ENCODE measurements around the gene PPP1R2. TPM values are rescaled to one million over a fixed set of nuclear protein-coding genes. Genes with fewer than 3 reads are reported as not detected.
"Not testable (repeated sequence)": the region's sequence is repeated elsewhere in the genome, so short reads cannot be mapped to it uniquely, and the experiment has no call there.

The PPP1R2 gene
- total RNA-seq, 2 experiments from 2014 or later: 77.0 to 134 TPM

DNA sequence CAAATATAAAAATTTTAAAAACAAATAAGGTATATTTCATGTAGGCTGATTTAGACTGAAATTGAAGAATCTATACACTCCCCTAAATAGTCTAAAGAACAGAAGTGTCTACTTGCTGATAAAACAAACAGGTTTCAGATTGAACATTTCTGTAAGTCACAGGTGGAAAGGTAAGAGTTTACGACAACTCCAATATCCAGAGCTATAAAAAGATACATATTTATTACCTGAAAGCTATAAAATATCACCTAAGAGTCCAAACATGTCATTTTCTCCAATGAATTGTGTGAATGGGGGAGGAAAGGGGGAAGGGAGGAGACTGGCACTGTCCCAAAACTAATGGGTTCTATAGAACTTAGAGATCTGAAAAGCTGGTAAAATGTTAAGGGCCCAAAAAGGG, 26.1 kb downstream of the PPP1R2 start:
- Mint-ChIP-seq H3K4me1 (peaks cover 37% of the 10 kb centered on the region), H3K4me3 (no peak overlapping the region), H3K36me3 (ENCODE audit: low read depth) (peaks cover 46% of the 10 kb centered on the region), H3K27me3 (no peaks in the 10 kb centered on the region), H3K27ac (no peak overlapping the region), H3K9me3 (ENCODE audit: low read depth) (no peaks in the 10 kb centered on the region)
- ChIA-PET CTCF (interaction anchor here (0.6 to 4.0 kb wide), 5 partner anchors 9 to 393 kb away, joined by 3 to 22 read pairs (median 3); partner anchors contain the start of gene XXYLT1), POLR2A (no interaction called here)
- no peak for ATAC-seq
- intact Hi-C loops (cut with DNase I, micrococcal nuclease): no loop called here
- DNase-seq: no peak

GRCh38 chr3:195514610-195515235, 28.4 kb downstream of the PPP1R2 start:
- H3K4me3 Mint-ChIP-seq; H3K27me3 Mint-ChIP-seq; DNase-seq; H3K9me3 Mint-ChIP-seq (ENCODE audit: low read depth): not testable (repeated sequence)
- Mint-ChIP-seq H3K27ac (peak overlapping the region; percentile 82), H3K4me1 (peaks cover 38% of the 10 kb centered on the region), H3K36me3 (ENCODE audit: low read depth) (peaks cover 55% of the 10 kb centered on the region)
- ChIA-PET CTCF (interaction anchor here (0.6 to 4.0 kb wide), 4 partner anchors 9 to 320 kb away, joined by 3 to 22 read pairs (median 3); partner anchors contain the start of gene XXYLT1), POLR2A (interaction anchor here (0.9 kb wide), 1 partner anchor 244 kb away, joined by 7 read pairs; the partner anchor contains the start of gene XXYLT1)
- ATAC-seq: peak; percentile 96
- intact Hi-C loops (cut with DNase I, micrococcal nuclease): loop anchor here in 1 of 2 experiments (2.0 kb wide), 1 partner anchor 244 kb away; the partner anchor contains the start of gene XXYLT1

DNA sequence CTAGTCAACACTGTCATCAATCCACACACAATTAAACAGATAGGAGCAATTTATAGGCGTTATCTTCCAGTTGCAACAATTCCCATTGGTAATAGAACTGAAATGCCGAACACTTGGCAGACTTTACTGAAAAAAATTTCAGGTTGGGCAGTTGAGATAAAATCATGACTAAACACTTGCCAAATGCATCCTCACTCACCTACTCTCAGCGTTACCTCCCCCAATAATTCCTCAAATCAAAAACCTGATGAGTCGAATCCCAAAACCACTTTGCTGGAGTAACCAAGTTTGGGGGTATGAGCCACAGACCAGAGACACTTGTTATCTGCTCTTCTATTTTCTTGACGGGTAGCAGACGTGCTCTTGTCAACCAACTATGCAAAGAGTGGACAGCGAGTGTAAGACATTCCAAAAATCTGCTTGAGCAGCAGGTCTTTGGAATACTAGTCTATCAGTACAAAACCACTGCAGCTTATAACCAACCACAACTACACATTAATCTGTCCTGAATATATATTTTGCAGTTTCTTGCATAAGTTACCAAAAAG, 30.3 kb downstream of the PPP1R2 start:
- Mint-ChIP-seq H3K36me3 (ENCODE audit: low read depth) (peaks cover 52% of the 10 kb centered on the region), H3K4me3 (no peak overlapping the region), H3K4me1 (peaks cover 46% of the 10 kb centered on the region), H3K27me3 (no peaks in the 10 kb centered on the region), H3K9me3 (ENCODE audit: low read depth) (no peaks in the 10 kb centered on the region), H3K27ac (no peak overlapping the region)
- DNase-seq (no peak), ATAC-seq (no peak)
- POLR2A ChIA-PET: no interaction called here
- intact Hi-C loops (cut with DNase I, micrococcal nuclease): no loop called here
- CTCF ChIA-PET: interaction anchor here (0.8 kb wide), 1 partner anchor 242 kb away, joined by 3 read pairs; the partner anchor contains the start of gene XXYLT1

DNA sequence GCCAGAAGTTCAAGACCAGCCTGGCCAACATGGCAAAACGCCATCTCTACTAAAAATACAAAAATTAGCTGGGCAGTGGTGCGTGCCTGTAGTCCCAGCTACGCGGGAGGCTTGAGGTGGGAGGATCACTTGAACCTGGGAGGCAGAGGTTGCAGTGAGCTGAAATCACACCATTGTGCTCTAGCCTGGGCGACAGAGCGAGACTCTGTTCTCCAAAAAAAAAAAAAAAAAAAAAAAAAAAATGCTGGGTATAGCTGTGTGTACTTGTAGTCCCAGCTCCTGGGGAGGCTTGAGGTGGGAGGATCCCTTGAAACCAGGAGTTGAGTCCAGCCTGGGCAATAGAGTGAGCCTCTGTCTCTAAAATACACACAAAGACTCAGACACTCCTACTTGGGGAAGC, 32.0 kb downstream of the PPP1R2 start:
- no peaks in the 10 kb centered on the region for H3K27me3 Mint-ChIP-seq
- DNase-seq (no peak), ATAC-seq (no peak)
- H3K27ac Mint-ChIP-seq: peak overlapping the region; percentile 2
- intact Hi-C loops (cut with DNase I, micrococcal nuclease): no loop called here
- peaks cover 46% of the 10 kb centered on the region for H3K4me1 Mint-ChIP-seq
- H3K4me3 Mint-ChIP-seq: no peak overlapping the region
- H3K36me3 Mint-ChIP-seq (ENCODE audit: low read depth): peaks cover 44% of the 10 kb centered on the region
- ChIA-PET CTCF (interaction anchor here (1.1 to 2.5 kb wide), 2 partner anchors 238 to 240 kb away, joined by 3 to 7 read pairs; partner anchors contain the start of gene XXYLT1), POLR2A (no interaction called here)
- no peaks in the 10 kb centered on the region for H3K9me3 Mint-ChIP-seq (ENCODE audit: low read depth)

- H3K4me1 Mint-ChIP-seq: peaks cover 22% of the 10 kb centered on the region
- intact Hi-C loops (cut with DNase I, micrococcal nuclease): no loop called here
These were observed 34.9 kb downstream of the PPP1R2 start for GRCh38 chr3:195508185-195508584.

DNA sequence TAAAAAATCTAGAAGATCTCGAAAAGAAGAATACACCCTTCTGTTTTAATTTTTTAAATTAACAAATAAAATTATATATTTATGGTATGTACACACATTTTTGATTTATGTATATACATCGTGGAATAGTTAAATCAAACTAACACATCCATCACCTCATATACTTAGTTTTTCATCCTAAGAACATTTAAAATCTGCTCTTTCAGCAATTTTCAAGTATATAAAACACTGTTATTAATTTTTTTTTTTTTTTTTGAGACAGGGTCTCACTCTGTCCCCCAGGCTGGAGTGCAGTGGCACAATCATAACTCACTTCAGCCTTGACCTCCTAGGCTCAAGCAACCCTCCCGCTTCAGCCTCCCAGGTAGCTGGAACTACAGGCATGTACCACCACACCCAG, 67.5 kb downstream of the PPP1R2 start:
- Mint-ChIP-seq H3K27ac (no peak overlapping the region), H3K4me3 (no peak overlapping the region), H3K9me3 (ENCODE audit: low read depth) (peaks cover 2% of the 10 kb centered on the region), H3K36me3 (ENCODE audit: low read depth) (no peaks in the 10 kb centered on the region), H3K4me1 (no peaks in the 10 kb centered on the region), H3K27me3 (peaks cover 6% of the 10 kb centered on the region)
- POLR2A ChIA-PET: no interaction called here
- intact Hi-C loops (cut with DNase I, micrococcal nuclease): no loop called here
- DNase-seq (no peak), ATAC-seq (no peak)
- CTCF ChIA-PET: no interaction called here

More at GRCh38 chr3:195508185-195508584, 34.9 kb downstream of the PPP1R2 start:
- H3K9me3 Mint-ChIP-seq (ENCODE audit: low read depth): no peaks in the 10 kb centered on the region
- ATAC-seq (no peak), DNase-seq (no peak)
- CTCF ChIA-PET: interaction anchor here (0.6 to 2.9 kb wide), 2 partner anchors 14 to 369 kb away, joined by 3 to 11 read pairs; no protein-coding TSS in a partner anchor
- POLR2A ChIA-PET: interaction anchor here (0.6 kb wide), 1 partner anchor 30 kb away, joined by 3 read pairs; no protein-coding TSS in a partner anchor
- peak overlapping the region; percentile 38 for H3K27ac Mint-ChIP-seq
- H3K36me3 Mint-ChIP-seq (ENCODE audit: low read depth): peaks cover 27% of the 10 kb centered on the region
- no peak overlapping the region for H3K4me3 Mint-ChIP-seq
- H3K27me3 Mint-ChIP-seq: no peaks in the 10 kb centered on the region

DNA sequence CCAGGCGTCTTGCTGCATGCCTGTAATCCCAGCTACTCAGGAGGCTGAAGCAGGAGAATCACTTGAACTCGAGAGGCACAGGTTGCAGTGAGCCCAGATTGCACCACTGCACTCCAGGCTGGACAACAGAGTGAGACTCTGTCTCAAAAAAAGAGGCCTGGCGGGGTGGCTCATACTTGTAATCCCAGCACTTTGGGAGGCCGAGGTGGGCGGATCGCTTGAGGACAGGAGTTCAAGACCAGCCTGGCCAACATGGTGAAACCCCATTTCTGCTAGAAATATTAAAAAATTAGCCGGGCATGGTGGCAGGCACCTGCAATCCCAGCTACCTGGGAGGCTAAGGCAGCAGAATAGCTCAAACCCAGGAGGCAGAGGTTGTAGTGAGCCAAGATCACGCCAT, 68.0 kb downstream of the PPP1R2 start:
- POLR2A ChIA-PET; ATAC-seq; H3K27me3 Mint-ChIP-seq; CTCF ChIA-PET; H3K27ac Mint-ChIP-seq; H3K9me3 Mint-ChIP-seq (ENCODE audit: low read depth); H3K36me3 Mint-ChIP-seq (ENCODE audit: low read depth); DNase-seq; H3K4me1 Mint-ChIP-seq; intact Hi-C loops (cut with DNase I, micrococcal nuclease); H3K4me3 Mint-ChIP-seq: not testable (repeated sequence)

DNA sequence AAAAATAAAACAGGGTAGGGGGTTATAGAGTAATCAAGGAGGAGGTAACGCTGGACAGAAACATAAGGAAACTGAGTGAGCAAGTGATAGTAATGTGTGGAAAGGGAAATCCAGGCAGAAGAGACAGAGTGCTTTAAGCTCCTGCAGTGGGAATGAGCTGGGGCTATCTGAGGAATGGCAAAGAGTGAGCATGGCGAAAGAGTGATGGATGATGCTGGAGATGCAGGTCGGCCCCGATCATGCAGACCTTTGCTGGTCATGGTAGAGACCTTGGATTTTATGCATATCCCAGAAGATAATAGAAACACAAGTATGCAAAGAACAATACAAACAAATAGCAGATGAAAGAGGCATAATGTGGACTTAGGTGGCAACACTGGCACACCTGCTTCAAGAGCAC, 74.3 kb downstream of the PPP1R2 start:
- DNase-seq (no peak), ATAC-seq (no peak)
- Mint-ChIP-seq H3K4me3 (no peak overlapping the region), H3K4me1 (peaks cover 20% of the 10 kb centered on the region), H3K36me3 (ENCODE audit: low read depth) (peaks cover 12% of the 10 kb centered on the region), H3K27me3 (peaks cover 2% of the 10 kb centered on the region), H3K27ac (peak overlapping the region; percentile 84), H3K9me3 (ENCODE audit: low read depth) (peaks cover 16% of the 10 kb centered on the region)
- ChIA-PET CTCF (interaction anchor here (0.8 kb wide), 1 partner anchor 21 kb away, joined by 4 read pairs; no protein-coding TSS in a partner anchor), POLR2A (no interaction called here)
- intact Hi-C loops (cut with DNase I, micrococcal nuclease): no loop called here

GRCh38 chr3:195468391-195468776, 74.7 kb downstream of the PPP1R2 start:
- H3K4me1 Mint-ChIP-seq: peaks cover 20% of the 10 kb centered on the region
- peaks cover 16% of the 10 kb centered on the region for H3K9me3 Mint-ChIP-seq (ENCODE audit: low read depth)
- peak; percentile 44 for DNase-seq
- H3K27me3 Mint-ChIP-seq: peaks cover 2% of the 10 kb centered on the region
- CTCF ChIA-PET: interaction anchor here (0.8 kb wide), 1 partner anchor 21 kb away, joined by 4 read pairs; no protein-coding TSS in a partner anchor
- H3K4me3 Mint-ChIP-seq: no peak overlapping the region
- ATAC-seq: peak; percentile 60
- intact Hi-C loops (cut with DNase I, micrococcal nuclease): no loop called here
- POLR2A ChIA-PET: no interaction called here
- H3K36me3 Mint-ChIP-seq (ENCODE audit: low read depth): peaks cover 12% of the 10 kb centered on the region
- peak overlapping the region; percentile 84 for H3K27ac Mint-ChIP-seq

DNA sequence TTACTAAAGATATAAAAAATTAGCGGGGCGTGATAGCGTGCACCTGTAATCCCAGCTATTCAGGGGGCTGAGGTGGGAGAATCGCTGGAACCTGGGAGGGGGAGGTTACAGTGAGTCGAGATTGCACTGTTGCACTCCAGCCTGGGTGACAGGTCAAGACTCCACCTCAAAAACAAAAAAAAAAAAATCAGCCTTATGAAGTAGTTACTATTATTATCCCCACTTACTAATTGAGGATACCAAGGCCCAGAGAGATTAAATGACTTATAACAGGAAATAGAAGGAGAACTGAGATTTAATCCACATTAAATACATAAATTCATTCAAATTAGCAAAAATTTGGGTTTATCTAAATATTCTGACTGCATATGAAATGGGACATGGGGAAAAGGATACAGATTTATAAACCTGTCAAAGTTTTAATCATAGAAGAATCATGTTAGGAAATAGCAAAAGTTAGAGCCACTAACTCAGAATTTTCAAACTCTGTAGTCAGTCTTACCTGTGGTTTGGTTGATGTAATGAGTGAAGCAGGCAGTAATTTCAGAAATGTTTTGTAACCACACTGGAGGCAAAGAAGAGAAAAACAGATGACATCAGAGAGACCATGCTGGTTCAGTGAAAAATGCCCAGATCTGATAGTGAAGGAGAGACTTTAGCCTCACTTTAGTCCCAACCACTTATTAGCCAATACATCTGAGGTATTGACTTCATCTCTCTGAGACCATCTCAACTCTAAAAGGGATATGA, 75.3 kb downstream of the PPP1R2 start:
- Mint-ChIP-seq H3K4me3 (no peak overlapping the region), H3K36me3 (ENCODE audit: low read depth) (peaks cover 12% of the 10 kb centered on the region), H3K4me1 (peaks cover 20% of the 10 kb centered on the region), H3K27ac (peak overlapping the region; percentile 84), H3K9me3 (ENCODE audit: low read depth) (peaks cover 16% of the 10 kb centered on the region), H3K27me3 (peaks cover 2% of the 10 kb centered on the region)
- no peak for DNase-seq
- CTCF ChIA-PET: no interaction called here
- POLR2A ChIA-PET: no interaction called here
- peak; percentile 90 for ATAC-seq
- intact Hi-C loops (cut with DNase I, micrococcal nuclease): no loop called here

- POLR2A ChIA-PET: interaction anchor here (0.6 kb wide), 1 partner anchor 49 kb away, joined by 3 read pairs; no protein-coding TSS in a partner anchor
- Mint-ChIP-seq H3K4me3 (no peak overlapping the region), H3K9me3 (ENCODE audit: low read depth) (peaks cover 16% of the 10 kb centered on the region), H3K27ac (no peak overlapping the region), H3K36me3 (ENCODE audit: low read depth) (peaks cover 12% of the 10 kb centered on the region), H3K27me3 (no peaks in the 10 kb centered on the region), H3K4me1 (peaks cover 20% of the 10 kb centered on the region)
- no peak for ATAC-seq
- CTCF ChIA-PET: no interaction called here
- no peak for DNase-seq
- intact Hi-C loops (cut with DNase I, micrococcal nuclease): no loop called here
These were observed 76.9 kb downstream of the PPP1R2 start for GRCh38 chr3:195466251-195466650.
